ENCODE measurements around the gene KCNK7. TPM values are rescaled to one million over a fixed set of nuclear protein-coding genes. Genes with fewer than 3 reads are reported as not detected.

The KCNK7 gene
- total and polyA plus RNA-seq, 8 donors = 0.21 to 2.0 (median 0.48) TPM; not detected in 1

DNA sequence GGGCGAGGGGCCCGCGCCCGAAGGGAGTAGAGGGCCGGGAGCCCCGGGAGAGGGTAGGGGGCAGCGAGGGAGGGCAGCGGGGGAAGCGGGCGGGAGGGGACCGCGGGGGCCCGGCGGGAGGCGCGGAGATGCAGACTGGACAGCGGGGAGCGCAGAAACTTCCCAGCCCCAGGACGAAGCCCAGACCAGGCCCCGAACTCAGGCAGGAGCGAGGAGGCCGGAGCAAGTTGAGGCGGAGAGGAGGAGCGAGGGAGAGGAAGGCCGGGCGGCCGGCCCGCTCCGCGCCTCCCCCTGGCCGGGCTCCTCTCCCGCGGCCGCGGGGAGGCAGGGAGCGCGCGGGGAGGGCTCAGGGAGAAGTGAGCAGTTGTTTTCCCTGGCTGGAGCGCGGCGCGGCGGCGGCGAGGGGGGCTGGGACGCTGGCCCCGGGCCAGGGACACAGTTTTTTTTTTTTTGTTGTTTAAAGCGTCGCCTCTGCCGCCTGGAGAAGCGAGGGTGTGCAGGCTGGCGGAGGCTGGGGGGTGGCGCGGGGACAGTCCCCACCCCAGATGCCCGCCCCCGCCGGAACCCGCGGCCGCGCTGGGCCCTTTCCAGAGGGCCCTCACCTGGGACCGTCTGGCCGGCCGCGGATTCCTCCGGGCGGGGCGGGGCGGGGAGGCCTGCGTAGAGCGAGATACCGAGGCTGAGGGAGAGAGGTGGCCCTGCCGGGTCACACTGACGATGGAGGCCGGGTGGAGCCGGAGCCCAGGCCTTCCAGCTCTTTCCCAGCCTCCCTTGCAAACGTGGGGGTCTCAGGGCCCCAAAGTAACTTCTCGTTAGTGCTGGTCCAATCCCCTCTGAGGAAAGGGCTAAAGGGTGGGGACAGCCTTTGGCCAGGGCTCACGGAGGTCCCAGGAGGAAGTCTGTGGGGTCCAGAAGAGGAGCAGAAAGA, 37.3 kb downstream of the KCNK7 start, which contains the start of gene LTBP3:
Gene LTBP3, minus strand, starts transcription at position 358 of the 928 bp plus-strand sequence. CDS start 400 bp downstream, outside the sequence.
- DNase-seq (peak; percentile 80 to 92 (median 87)), ATAC-seq (peak; percentile 82)
- H3K27me3 ChIP-seq = peaks cover 0 to 31% of the 10 kb centered on the region in 2 donors
- H3K4me3 ChIP-seq = peak within 1 kb of the TSS; percentile 49 to 54
- H3K4me1 ChIP-seq = peaks cover 31 to 75% of the 10 kb centered on the region in 2 donors
- H3K9me3 ChIP-seq = no peaks in the 10 kb centered on the region
- H3K36me3 ChIP-seq = no peaks in the 10 kb centered on the region
- no peak for TF ChIP-seq CTCF (IDR thresholded peaks at IDR 0.05)
- peak within 1 kb of the TSS; percentile 78 to 90 for H3K27ac ChIP-seq
- intact Hi-C loops (cut with DNase I) = no loop called here

DNA sequence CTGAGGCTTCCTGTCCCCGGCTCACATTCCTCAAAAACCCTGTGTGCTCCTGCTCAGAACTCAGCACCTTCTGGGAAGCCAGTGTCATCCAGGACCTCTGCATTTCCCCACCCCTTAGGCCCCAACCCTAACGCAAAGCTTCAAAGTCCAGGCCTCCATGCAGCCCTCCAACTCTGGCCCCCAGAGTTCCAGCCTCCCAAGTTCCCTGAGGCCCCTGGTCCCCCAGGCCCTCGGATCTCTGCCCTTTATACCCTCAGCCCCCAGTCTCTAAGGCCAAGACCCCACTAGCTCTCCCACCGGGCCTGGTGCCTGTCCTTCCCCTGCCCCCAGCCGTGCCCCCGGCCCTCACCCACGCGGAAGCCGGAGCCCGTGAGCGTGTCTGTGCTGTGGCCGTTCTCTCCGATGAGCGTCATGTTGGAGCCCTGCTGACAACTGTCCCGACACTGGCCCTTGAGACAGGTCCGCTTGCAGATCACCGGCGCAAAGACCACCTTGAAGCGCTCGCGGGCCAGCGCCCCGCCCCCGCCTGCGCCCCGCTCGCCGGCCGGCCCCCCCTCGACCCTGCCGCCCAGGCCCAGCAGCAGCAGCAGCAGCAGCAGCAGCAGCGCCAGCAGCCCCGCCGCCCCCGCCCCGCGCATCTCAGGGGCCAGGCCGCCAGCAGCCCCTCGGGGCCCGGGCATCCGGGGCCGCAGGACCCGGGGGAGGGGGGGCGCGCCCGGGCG, 38.2 kb downstream of the KCNK7 start:
- intact Hi-C loops (cut with DNase I) = no loop called here

GRCh38 chr11:65556470-65557279, 38.9 kb downstream of the KCNK7 start:
- no peak for TF ChIP-seq CTCF (IDR thresholded peaks at IDR 0.05)
- ATAC-seq = no peak
- no peaks in the 10 kb centered on the region for H3K36me3 ChIP-seq
- intact Hi-C loops (cut with DNase I) = no loop called here
- H3K4me1 ChIP-seq = peaks cover 31 to 91% of the 10 kb centered on the region in 2 donors
- H3K27me3 ChIP-seq = peaks cover 0 to 31% of the 10 kb centered on the region in 2 donors
- no peak for DNase-seq
- H3K27ac ChIP-seq = peak overlapping the region; percentile 78 to 90
- H3K4me3 ChIP-seq = peak overlapping the region; percentile 49 to 54
- no peaks in the 10 kb centered on the region for H3K9me3 ChIP-seq

More for the DNA sequence above, 38.2 kb downstream of the KCNK7 start:
- H3K27me3 ChIP-seq = peaks cover 0 to 31% of the 10 kb centered on the region in 2 donors
- H3K4me3 ChIP-seq = peak overlapping the region; percentile 49 to 54
- H3K9me3 ChIP-seq = no peaks in the 10 kb centered on the region
- ATAC-seq = no peak
- peak overlapping the region; percentile 78 to 90 for H3K27ac ChIP-seq
- H3K36me3 ChIP-seq = no peaks in the 10 kb centered on the region
- peaks cover 31 to 83% of the 10 kb centered on the region in 2 donors for H3K4me1 ChIP-seq
- DNase-seq = no peak
- TF ChIP-seq CTCF (IDR thresholded peaks at IDR 0.05) = no peak

DNA sequence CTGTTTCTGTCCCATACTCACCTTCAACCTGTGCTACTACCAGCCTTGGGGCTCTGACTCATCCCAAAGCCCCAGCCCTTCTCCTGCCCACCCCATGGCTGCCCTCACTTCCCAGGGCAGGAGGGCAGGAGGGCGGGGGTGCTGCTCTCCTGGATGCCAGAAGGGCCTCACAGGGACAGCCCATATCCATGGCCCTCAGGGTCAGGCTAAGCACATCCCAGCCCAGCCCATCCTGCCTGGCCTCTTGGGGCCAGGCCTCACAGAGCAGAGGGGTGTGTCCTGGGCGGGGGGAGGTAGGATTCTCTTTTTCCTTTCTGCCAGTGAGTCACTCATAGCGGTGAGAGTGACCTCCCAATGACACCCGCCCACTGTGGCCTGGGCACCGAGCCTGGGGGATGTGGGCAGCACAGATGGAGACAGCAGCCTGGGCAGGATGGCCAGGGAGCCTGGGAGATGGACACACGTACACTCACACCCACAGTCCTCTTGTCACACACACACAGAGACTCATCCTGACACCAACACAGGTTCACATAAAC, 39.8 kb downstream of the KCNK7 start:
- Histone ChIP-seq H3K4me3 (no peak overlapping the region), H3K27me3 (peaks cover 0 to 31% of the 10 kb centered on the region in 2 donors), H3K36me3 (no peaks in the 10 kb centered on the region), H3K27ac (peak overlapping the region in 1 of 2 donors; percentile 13), H3K9me3 (no peaks in the 10 kb centered on the region), H3K4me1 (peaks cover 31 to 94% of the 10 kb centered on the region in 2 donors)
- peak; percentile 1 for ATAC-seq
- no peak for TF ChIP-seq CTCF (IDR thresholded peaks at IDR 0.05)
- intact Hi-C loops (cut with DNase I) = no loop called here
- DNase-seq = peak in 1 of 4 donors; percentile 78

Measured in left lung (tissue), 10 donors.